HG02642 (cell line): ENCODE measurements around the gene PRSS36.
"Not testable (repeated sequence)": the region's sequence is repeated elsewhere in the genome, so short reads cannot be mapped to it uniquely, and the experiment has no call there.

ENCODE experiments used
- ATAC-seq: cut with Tn5 transposase; IDR thresholded peaks from one replicate; pipeline ENCODE4 v1.9.1; 2021; ENCODE audit warnings: mild to moderate bottlenecking; ENCODE audit not compliant: unreplicated experiment, poor library complexity

The PRSS36 gene

GRCh38 chr16:31149894-31150890, at the start of gene PRSS36:
TSS of gene PRSS36 (minus strand) at chr16:31150066. CDS start at chr16:31150035, 31 bp downstream.
- ATAC-seq, result no peak

- ATAC-seq, result no peak
These were observed 49.7 kb upstream of the PRSS36 start for GRCh38 chr16:31199430-31200041.

DNA sequence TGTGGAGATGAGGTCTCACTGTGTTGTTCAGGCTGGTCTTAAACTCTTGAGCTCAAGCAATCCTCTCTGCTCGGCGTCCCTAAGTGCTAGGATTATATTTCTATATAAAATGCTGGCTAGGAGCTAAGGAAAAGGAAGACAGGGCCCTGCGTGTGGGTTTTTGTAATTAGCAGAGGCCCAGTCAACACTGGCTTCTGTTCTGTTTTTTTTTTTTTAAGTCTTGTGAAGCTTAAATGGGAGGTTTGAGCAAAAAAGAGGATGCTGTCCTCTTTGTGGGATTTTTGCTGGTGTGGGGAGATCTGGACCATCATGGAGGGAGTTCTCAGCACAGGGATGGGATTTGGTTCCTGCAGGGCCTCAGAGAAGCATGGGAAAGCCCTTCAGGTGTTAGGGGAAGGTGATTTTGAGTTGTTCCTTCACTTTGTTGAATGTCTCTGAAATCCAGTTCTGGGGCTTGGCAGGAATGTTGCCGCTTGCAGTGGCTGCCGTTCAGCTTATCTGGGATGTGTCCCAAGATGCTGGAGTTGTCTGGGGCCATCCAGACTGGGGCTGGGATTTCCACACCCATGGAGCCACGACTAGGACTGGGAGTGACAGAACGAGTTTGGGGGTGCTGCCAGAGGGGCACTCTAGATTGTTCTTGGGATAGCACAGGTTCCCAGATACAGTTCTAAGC, 48.5 kb upstream of the PRSS36 start:
- no peak for ATAC-seq

GRCh38 chr16:31196324-31197088, 46.6 kb upstream of the PRSS36 start:
- ATAC-seq, result no peak

DNA sequence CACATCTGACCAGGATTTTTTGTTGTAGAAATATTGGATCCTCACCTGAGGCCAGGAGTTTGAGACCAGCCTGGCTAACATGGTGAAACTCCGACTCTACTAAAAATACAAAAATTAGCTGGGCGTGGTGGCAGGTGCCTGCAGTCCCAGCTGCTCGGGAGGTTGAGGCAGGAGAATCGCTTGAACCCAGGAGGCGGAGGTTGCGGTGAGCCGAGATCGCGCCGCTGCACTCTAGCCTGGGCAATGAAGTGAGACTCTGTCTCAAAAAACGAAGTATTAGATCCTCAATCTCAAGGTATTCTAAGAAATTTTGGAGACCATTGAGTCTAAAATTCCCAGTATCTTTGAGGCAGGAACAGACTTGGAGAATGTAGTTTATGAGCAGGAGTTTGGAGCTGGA, 46.0 kb upstream of the PRSS36 start:
- not testable (repeated sequence) for ATAC-seq

GRCh38 chr16:31194898-31195297, 45.0 kb upstream of the PRSS36 start:
- ATAC-seq, result no peak

DNA sequence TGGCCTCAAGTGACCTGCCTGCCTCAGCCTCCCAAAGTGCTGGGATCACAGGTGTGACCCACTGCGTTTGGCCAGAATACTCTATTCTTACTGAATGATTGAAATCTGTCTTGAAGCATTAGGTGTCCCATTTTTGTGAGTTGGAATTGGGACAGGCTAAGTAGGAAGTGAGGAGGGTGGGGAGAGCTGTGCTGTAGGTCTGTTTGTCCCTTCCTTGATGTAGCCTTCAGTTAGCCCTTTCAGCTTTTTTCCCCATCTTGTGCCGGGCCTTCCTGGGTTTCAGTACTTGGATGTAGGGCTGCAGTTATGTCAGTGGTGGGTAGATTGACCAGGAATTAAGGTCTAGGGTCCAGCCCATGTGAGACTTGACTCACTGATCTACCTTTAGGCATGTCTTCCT, 44.0 kb upstream of the PRSS36 start:
- no peak for ATAC-seq

- no peak for ATAC-seq
These were observed 43.2 kb upstream of the PRSS36 start for GRCh38 chr16:31192856-31193642.

- no peak for ATAC-seq
These were observed 42.0 kb upstream of the PRSS36 start for GRCh38 chr16:31191697-31192428.

- no peak for ATAC-seq
These were observed 41.1 kb upstream of the PRSS36 start for GRCh38 chr16:31190818-31191444.

GRCh38 chr16:31190061-31190460, 40.2 kb upstream of the PRSS36 start:
- ATAC-seq, result no peak

GRCh38 chr16:31189412-31189778, 39.5 kb upstream of the PRSS36 start:
- no peak for ATAC-seq

DNA sequence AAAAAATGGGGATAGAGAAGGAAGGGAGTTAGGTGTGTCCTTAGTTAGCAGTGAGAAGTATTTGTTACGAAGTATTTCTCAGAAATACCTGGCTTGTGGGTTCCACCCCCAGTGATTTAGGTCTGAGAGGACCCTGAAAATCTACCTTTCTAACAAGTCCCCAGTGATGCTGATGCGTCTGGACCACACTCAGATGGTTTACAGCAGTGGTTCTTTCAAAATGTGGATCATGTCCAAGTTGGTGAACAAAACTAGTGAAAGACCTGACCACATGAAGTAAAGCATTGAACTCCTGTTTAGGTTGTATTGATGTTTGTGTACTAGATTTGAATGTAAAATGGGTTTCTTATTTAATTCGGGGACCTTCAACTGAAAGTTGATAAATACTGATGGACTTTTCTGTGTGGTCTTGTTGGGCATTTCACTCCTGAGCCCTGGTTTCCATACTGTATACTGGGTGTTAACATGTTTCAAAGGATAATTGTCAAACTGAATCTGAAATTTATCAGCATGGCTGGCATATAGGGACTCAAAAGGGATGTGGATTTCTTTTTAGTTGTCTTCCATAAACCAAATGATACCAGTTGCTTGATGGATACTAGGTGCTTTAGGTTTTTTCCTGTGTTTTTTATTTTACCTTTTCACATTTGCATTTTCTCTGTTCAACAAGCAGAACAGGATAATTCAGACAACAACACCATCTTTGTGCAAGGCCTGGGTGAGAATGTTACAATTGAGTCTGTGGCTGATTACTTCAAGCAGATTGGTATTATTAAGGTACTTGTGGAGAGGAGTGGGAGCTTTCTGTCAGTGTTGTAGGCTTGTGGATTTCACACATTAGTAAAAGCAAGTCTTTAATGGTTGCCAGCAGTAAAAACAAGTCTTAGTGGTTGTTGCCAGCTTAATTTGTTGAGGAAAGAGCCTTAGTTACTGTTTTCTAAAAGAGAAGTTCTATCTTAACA, 38.9 kb upstream of the PRSS36 start:
- ATAC-seq, result no peak

DNA sequence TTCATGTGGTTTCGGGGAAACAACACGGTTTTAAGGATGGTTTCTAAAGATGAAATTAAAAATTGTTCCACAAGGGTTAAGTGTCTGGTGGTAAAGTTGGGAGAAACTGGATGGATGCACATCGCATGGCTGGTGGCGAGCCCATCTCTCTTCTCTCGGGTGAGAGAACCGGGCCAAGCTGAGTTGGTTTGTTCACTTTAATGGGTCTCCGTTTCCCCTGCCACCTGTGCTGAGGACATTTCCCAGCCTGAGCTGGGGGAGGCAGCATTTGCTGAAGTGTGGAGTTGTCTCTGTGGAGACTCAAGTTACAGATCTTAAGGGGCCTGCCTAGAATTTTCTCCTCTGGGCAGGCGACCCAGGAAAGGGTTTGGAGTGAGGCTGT, 37.9 kb upstream of the PRSS36 start:
- no peak for ATAC-seq

GRCh38 chr16:31186930-31187807, 37.3 kb upstream of the PRSS36 start:
- no peak for ATAC-seq

- no peak for ATAC-seq
These were observed 36.3 kb upstream of the PRSS36 start for GRCh38 chr16:31186176-31186575.
